GM21381 (cell line): ENCODE data around the gene UBA6.
A peak's percentile ranks its signal among the peaks of the same experiment; 100 is the strongest.
"Not testable (repeated sequence)": the region's sequence is repeated elsewhere in the genome, so short reads cannot be mapped to it uniquely, and the experiment has no call there.

Experiments
- ATAC-seq: cut with Tn5 transposase; IDR thresholded peaks from one replicate; pipeline ENCODE4 v1.9.1; 2021; ENCODE audit warnings: mild to moderate bottlenecking, moderate library complexity; ENCODE audit not compliant: unreplicated experiment

UBA6 gene

GRCh38 chr4:67714248-67714583 is 13.3 kb upstream of the UBA6 start:
- peak; percentile 59 for ATAC-seq

GRCh38 chr4:67713529-67714247 is 12.7 kb upstream of the UBA6 start:
- ATAC-seq: no peak

- no peak for ATAC-seq
Measured at GRCh38 chr4:67712650-67713528, 11.9 kb upstream of the UBA6 start.

- ATAC-seq: no peak
Measured at GRCh38 chr4:67712000-67712625, 11.2 kb upstream of the UBA6 start.

GRCh38 chr4:67706682-67707081 is 5.7 kb upstream of the UBA6 start:
- ATAC-seq: not testable (repeated sequence)

GRCh38 chr4:67704843-67705242 is 3.9 kb upstream of the UBA6 start:
- ATAC-seq: no peak

GRCh38 chr4:67702166-67702565 is 1.2 kb upstream of the UBA6 start:
- ATAC-seq: no peak

GRCh38 chr4:67701517-67701850 is 529 bp upstream of the UBA6 start:
- no peak for ATAC-seq

GRCh38 chr4:67700116-67700737 is 728 bp downstream of the UBA6 start:
- ATAC-seq: peak; percentile 3

- ATAC-seq: no peak
Measured at GRCh38 chr4:67699603-67700002, 1.4 kb downstream of the UBA6 start.

- no peak for ATAC-seq
Measured at GRCh38 chr4:67697860-67698687, 2.9 kb downstream of the UBA6 start.

- no peak for ATAC-seq
Measured at GRCh38 chr4:67696061-67696460, 4.9 kb downstream of the UBA6 start.

GRCh38 chr4:67694662-67695061 is 6.3 kb downstream of the UBA6 start:
- no peak for ATAC-seq

- no peak for ATAC-seq
Measured at GRCh38 chr4:67691328-67691727, 9.6 kb downstream of the UBA6 start.

GRCh38 chr4:67687636-67688035 is 13.3 kb downstream of the UBA6 start:
- no peak for ATAC-seq

- ATAC-seq: no peak
Measured at GRCh38 chr4:67685532-67685859, 15.5 kb downstream of the UBA6 start.

- ATAC-seq: peak; percentile 56
Measured at GRCh38 chr4:67684839-67685531, 16.0 kb downstream of the UBA6 start.

GRCh38 chr4:67682266-67682665 is 18.7 kb downstream of the UBA6 start:
- ATAC-seq: no peak

GRCh38 chr4:67680581-67681222 is 20.3 kb downstream of the UBA6 start:
- no peak for ATAC-seq

- ATAC-seq: no peak
Measured at GRCh38 chr4:67678612-67679011, 22.3 kb downstream of the UBA6 start.
